Mesodermal cell (in vitro differentiated cells): ENCODE results near the gene IPO8.

ENCODE experiments used
- H3K27ac ChIP-seq: 2 replicates; pipeline ENCODE4 v1.7.0; 2013; ENCODE audit warnings: mild to moderate bottlenecking, low read depth, low read length, moderate library complexity; ENCODE audit not compliant: severe bottlenecking
- H3K36me3 ChIP-seq: 2 replicates; pipeline ENCODE4 v1.7.1; 2013; ENCODE audit warnings: mild to moderate bottlenecking, low read length, moderate library complexity; ENCODE audit not compliant: control insufficient read depth, insufficient read depth
- H3K4me1 ChIP-seq: one replicate; pipeline ENCODE4 v1.7.1; 2013; ENCODE audit warnings: mild to moderate bottlenecking, low read length; ENCODE audit not compliant: insufficient read depth, control insufficient read depth, poor library complexity, severe bottlenecking
- H3K4me3 ChIP-seq: 2 replicates; pipeline ENCODE4 v1.7.0; 2013; ENCODE audit warnings: low read length, control low read depth, mild to moderate bottlenecking; ENCODE audit not compliant: insufficient read depth, poor library complexity, severe bottlenecking; ENCODE audit errors: extremely low read depth
- H3K9me3 ChIP-seq: 2 replicates; pipeline ENCODE4 v1.7.1; 2013; ENCODE audit warnings: mild to moderate bottlenecking, low read length, moderate library complexity; ENCODE audit not compliant: control insufficient read depth
- WGBS, 2 experiments: methylation state at CpG; one replicate each; pipeline ENCODE4 v1.1.5; 2013; ENCODE audit warnings: missing lambda C conversion rate in 2 of 2; ENCODE audit not compliant: insufficient coverage in 2 of 2; 5-methylcytosine and 5-hydroxymethylcytosine counted together

Gene IPO8

GRCh38 chr12:30580344-30580743 is 115.3 kb downstream of the IPO8 start:
- H3K4me3 ChIP-seq: no peak overlapping the region
- H3K9me3 ChIP-seq: no peaks in the 10 kb centered on the region
- WGBS, 2 experiments: 50 to 95% methylated on average over 1 to 2 of the region's 2 CpGs
- H3K36me3 ChIP-seq: no peaks in the 10 kb centered on the region
- no peaks in the 10 kb centered on the region for H3K4me1 ChIP-seq
- H3K27ac ChIP-seq: no peak overlapping the region
